ENCODE data around the gene MACROD1. TPM values are rescaled to one million over a fixed set of nuclear protein-coding genes. Genes with fewer than 3 reads are reported as not detected.
"Not testable (repeated sequence)": the region's sequence is repeated elsewhere in the genome, so short reads cannot be mapped to it uniquely, and the experiment has no call there.

Gene MACROD1
- total and polyA plus RNA-seq, 2 of the 13 experiments (the other 11 are each of a cell fraction or from before 2014, with no cell fraction given) = 23.1 to 34.5 TPM

DNA sequence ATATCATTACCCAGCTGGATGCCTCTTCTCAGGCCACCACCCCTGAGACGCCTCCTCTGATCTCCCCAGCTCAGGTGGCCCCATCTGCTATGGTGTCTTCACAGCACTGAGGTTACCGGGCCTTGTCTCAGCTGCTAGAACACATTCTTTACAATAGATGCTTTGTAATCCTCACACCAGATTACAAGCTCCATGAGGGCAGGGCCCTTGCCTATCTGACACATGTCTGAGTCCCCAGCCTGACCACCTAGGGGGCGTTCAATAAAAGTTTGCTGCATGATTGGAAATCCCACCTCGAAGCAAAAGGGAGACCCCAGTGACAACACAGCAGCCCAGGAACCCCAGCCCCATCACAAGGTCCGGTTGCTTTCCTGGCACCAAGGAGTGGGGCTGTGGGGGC lies 2.0 kb downstream of the MACROD1 start:
- H3K4me1 ChIP-seq (ENCODE audit: insufficient read depth, low read length) = peaks cover 30% of the 10 kb centered on the region
- no peak overlapping the region for H3K9ac ChIP-seq (ENCODE audit: insufficient read depth, low read depth, low read length)
- ChIA-PET CTCF (ENCODE audit: low intra/inter-chr PET ratio, low total read pairs) (no interaction called here), POLR2A (interaction anchor here (1.7 kb wide), 1 partner anchor 21 kb away, joined by 6 read pairs; the partner anchor contains the start of gene STIP1)
- DNase-seq (ENCODE audit: low spot score) (no peak), ATAC-seq (no peak), FAIRE-seq (no peak)
- in situ Hi-C loops (cut with HindIII; ENCODE audit: extremely low pct_ligation_motif_present, low pct_unique_long_range_greater_than_20kb) (no loop called here), intact Hi-C loops (cut with micrococcal nuclease; ENCODE audit: unreplicated experiment) (no loop called here)
- BruUV-seq (replicated peaks) = no TSS peak
- H3K9me3 ChIP-seq (ENCODE audit: low read length) = no peaks in the 10 kb centered on the region
- peaks cover 17% of the 10 kb centered on the region for H3K79me2 ChIP-seq (ENCODE audit: insufficient read depth, low read length)
- no peaks in the 10 kb centered on the region for H3K36me3 ChIP-seq (replicated peaks in 1 of 2; ENCODE audit: control insufficient read depth in 1 of 2, insufficient read depth in 2 of 2, low read length in 2 of 2)
- H3K4me3 ChIP-seq (replicated peaks in 1 of 3; ENCODE audit: insufficient read depth in 1 of 3, low read depth in 2 of 3, low read length in 3 of 3) = no peak overlapping the region
- no peak for TF ChIP-seq FIP1L1 (IDR thresholded peaks at IDR 0.05; ENCODE audit: borderline replicate concordance, insufficient read depth, low read depth, low read length)
- TF ChIP-seq, protein P1, sequence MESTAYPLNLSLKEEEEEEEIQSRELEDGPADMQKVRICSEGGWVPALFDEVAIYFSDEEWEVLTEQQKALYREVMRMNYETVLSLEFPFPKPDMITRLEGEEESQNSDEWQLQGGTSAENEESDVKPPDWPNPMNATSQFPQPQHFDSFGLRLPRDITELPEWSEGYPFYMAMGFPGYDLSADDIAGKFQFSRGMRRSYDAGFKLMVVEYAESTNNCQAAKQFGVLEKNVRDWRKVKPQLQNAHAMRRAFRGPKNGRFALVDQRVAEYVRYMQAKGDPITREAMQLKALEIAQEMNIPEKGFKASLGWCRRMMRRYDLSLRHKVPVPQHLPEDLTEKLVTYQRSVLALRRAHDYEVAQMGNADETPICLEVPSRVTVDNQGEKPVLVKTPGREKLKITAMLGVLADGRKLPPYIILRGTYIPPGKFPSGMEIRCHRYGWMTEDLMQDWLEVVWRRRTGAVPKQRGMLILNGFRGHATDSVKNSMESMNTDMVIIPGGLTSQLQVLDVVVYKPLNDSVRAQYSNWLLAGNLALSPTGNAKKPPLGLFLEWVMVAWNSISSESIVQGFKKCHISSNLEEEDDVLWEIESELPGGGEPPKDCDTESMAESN (CRISPR knock-in tag; conservative IDR thresholded peaks at IDR 0.05) = peak; percentile 99
- H3K27me3 ChIP-seq (ENCODE audit: control insufficient read depth in 1 of 2, insufficient read depth in 2 of 2, low read length in 2 of 2) = no peaks in the 10 kb centered on the region; a peak in 1 of 5 replicates
- H3K27ac ChIP-seq (ENCODE audit: extremely low read length, insufficient read depth, low read length) = no peak overlapping the region
- no peak overlapping the region for H3K4me2 ChIP-seq (ENCODE audit: low read depth, low read length)
- WGBS (ENCODE audit: low lambda C conversion rate) = 89% methylated on average over 5 of the region's 5 CpGs
- H4K20me1 ChIP-seq (ENCODE audit: insufficient read depth, low read length) = no peaks in the 10 kb centered on the region
- H2AFZ ChIP-seq (ENCODE audit: low read length) = no peak overlapping the region

DNA sequence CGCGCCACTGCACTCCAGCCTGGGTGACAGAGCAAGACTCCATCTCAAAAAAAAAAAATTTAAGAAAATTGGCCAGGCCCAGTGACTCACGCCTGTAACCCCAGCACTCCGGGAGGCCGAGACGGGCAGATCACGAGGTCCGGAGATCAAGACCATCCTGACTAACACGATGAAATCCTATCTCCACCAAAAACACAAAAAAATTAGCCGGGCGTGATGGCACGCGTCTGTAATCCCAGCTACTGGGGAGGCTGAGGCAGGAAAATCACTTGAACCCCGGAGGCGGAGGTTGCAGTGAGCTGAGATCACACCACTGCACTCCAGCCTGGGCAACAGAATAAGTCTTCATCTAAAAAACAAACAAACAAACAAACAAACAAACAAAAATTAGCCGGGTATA lies 3.1 kb downstream of the MACROD1 start:
- Histone ChIP-seq H3K4me1 (ENCODE audit: insufficient read depth, low read length) (peaks cover 25% of the 10 kb centered on the region), H3K79me2 (ENCODE audit: insufficient read depth, low read length) (peaks cover 17% of the 10 kb centered on the region)
- H3K4me2 ChIP-seq (ENCODE audit: low read depth, low read length); H3K36me3 ChIP-seq (replicated peaks in 1 of 2; ENCODE audit: control insufficient read depth in 1 of 2, insufficient read depth in 2 of 2, low read length in 2 of 2); H3K27ac ChIP-seq (ENCODE audit: extremely low read length, insufficient read depth, low read length); DNase-seq (ENCODE audit: low spot score); CTCF ChIA-PET (ENCODE audit: low intra/inter-chr PET ratio, low total read pairs); in situ Hi-C loops (cut with HindIII; ENCODE audit: extremely low pct_ligation_motif_present, low pct_unique_long_range_greater_than_20kb); H3K27me3 ChIP-seq (ENCODE audit: control insufficient read depth in 1 of 2, insufficient read depth in 2 of 2, low read length in 2 of 2); ATAC-seq; H3K4me3 ChIP-seq (replicated peaks in 1 of 3; ENCODE audit: insufficient read depth in 1 of 3, low read depth in 2 of 3, low read length in 3 of 3); H4K20me1 ChIP-seq (ENCODE audit: insufficient read depth, low read length); H2AFZ ChIP-seq (ENCODE audit: low read length); intact Hi-C loops (cut with micrococcal nuclease; ENCODE audit: unreplicated experiment); FAIRE-seq; BruUV-seq (replicated peaks); H3K9me3 ChIP-seq (ENCODE audit: low read length); H3K9ac ChIP-seq (ENCODE audit: insufficient read depth, low read depth, low read length): not testable (repeated sequence)
- 95% methylated on average over 16 of the region's 16 CpGs for WGBS (ENCODE audit: low lambda C conversion rate)
- POLR2A ChIA-PET = interaction anchor here (1.7 kb wide), 1 partner anchor 23 kb away, joined by 6 read pairs; the partner anchor contains the start of gene STIP1

All from HepG2 (cell line).